Lower lobe of right lung (tissue), 2 donors: ENCODE measurements around the gene ITGB3. TPM values are rescaled to one million over a fixed set of nuclear protein-coding genes. Genes with fewer than 3 reads are reported as not detected.

Source experiments
- ATAC-seq, 2 donors: fragments of 200-7000 bp; cut with Tn5 transposase; one replicate each; pipeline ENCODE4 v1.9.1; 2020 to 2022; ENCODE audit warnings: mild to moderate bottlenecking in 2 of 2, moderate library complexity in 2 of 2
- DNase-seq: peaks from one replicate; pipeline ENCODE4 v3.0.0-alpha.2; 2020
- H3K27ac ChIP-seq: fragments of 200-600 bp; one replicate; pipeline ENCODE4 v1.8.0; 2022
- H3K27me3 ChIP-seq: fragments of 200-600 bp; one replicate; pipeline ENCODE4 v1.8.0; 2022; ENCODE audit warnings: low read depth
- H3K36me3 ChIP-seq: fragments of 200-600 bp; one replicate; pipeline ENCODE4 v1.8.0; 2022; ENCODE audit warnings: mild to moderate bottlenecking
- H3K4me1 ChIP-seq: fragments of 200-600 bp; one replicate; pipeline ENCODE4 v1.8.0; 2022
- H3K4me3 ChIP-seq: fragments of 200-600 bp; one replicate; pipeline ENCODE4 v1.8.0; 2022; ENCODE audit warnings: mild to moderate bottlenecking
- H3K9me3 ChIP-seq: fragments of 200-600 bp; one replicate; pipeline ENCODE4 v1.8.0; 2022
- intact Hi-C: fragments of 100-400 bp; cut with DNase I; formaldehyde crosslinking; loops from one replicate; pipeline ENCODE4 v1.11.0; 2022
- total RNA-seq: library from RNA; stranded (reverse); fragmentation: NEBNext Ultra II Directional; extraction: Animal tissue kit (Norgen Biotek cat#: 25700); gene quantifications from one replicate; pipeline ENCODE4 v1.2.1, GENCODE V29; 2021
- TF ChIP-seq, protein P1 (sequence below): fragments of 200-600 bp; IDR thresholded peaks from one replicate; pipeline ENCODE4 v1.8.0; 2022; ENCODE audit warnings: antibody characterized with exemption, mild to moderate bottlenecking
- donor health status: DM: no; HTN: yes; CAD: no; lungs with severe emphysema.

Gene ITGB3
- total RNA-seq, 1 donor from 2014 or later = 10.5 TPM

DNA sequence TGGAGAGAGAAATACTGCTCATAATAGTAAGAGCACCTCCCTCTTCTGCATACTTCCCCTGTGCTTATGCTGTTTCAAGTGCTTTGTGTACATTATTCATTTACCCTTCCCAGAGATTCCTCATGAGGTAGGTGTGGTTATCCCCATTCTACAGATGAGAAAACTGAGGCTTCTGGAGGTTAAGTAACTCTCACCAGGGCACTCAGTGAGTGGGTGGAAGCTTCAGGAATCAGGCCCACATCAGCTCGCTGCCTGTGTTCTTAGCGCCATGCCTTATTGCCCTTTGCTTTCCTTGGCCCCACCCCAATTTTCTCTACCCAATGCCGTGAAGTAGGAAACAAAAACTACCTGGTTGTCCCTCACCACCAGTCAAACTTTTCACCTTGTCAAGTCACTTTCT, 18.1 kb upstream of the ITGB3 start:
- ATAC-seq = no peak
- Histone ChIP-seq H3K36me3 (no peaks in the 10 kb centered on the region), H3K4me1 (peaks cover 12% of the 10 kb centered on the region), H3K27ac (no peak overlapping the region), H3K27me3 (no peaks in the 10 kb centered on the region), H3K4me3 (no peak overlapping the region), H3K9me3 (no peaks in the 10 kb centered on the region)
- TF ChIP-seq, protein P1, sequence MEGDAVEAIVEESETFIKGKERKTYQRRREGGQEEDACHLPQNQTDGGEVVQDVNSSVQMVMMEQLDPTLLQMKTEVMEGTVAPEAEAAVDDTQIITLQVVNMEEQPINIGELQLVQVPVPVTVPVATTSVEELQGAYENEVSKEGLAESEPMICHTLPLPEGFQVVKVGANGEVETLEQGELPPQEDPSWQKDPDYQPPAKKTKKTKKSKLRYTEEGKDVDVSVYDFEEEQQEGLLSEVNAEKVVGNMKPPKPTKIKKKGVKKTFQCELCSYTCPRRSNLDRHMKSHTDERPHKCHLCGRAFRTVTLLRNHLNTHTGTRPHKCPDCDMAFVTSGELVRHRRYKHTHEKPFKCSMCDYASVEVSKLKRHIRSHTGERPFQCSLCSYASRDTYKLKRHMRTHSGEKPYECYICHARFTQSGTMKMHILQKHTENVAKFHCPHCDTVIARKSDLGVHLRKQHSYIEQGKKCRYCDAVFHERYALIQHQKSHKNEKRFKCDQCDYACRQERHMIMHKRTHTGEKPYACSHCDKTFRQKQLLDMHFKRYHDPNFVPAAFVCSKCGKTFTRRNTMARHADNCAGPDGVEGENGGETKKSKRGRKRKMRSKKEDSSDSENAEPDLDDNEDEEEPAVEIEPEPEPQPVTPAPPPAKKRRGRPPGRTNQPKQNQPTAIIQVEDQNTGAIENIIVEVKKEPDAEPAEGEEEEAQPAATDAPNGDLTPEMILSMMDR = no peak
- DNase-seq = no peak
- intact Hi-C loops = no loop called here

DNA sequence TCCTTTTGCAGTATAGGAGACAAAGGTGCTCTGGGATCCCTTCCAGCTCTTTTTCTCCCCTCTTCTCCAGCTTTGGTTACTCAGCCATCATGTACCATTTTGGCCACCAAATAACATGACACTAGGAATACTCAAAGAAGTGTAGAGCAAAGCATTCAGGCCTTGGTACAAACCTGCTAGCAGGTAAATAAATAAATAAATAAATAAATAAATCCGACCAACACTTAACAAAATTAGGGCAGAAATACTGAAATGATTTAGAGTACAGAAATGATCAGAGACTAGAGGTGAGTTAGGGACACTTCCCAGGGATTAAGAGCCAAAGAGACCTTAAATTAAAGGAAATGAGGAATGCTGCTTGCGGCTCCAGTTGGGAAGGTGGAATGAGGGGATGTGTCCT, 17.7 kb upstream of the ITGB3 start:
- ATAC-seq (no peak), DNase-seq (no peak)
- Histone ChIP-seq H3K36me3 (no peaks in the 10 kb centered on the region), H3K27me3 (no peaks in the 10 kb centered on the region), H3K9me3 (no peaks in the 10 kb centered on the region), H3K4me3 (no peak overlapping the region), H3K4me1 (peaks cover 17% of the 10 kb centered on the region), H3K27ac (no peak overlapping the region)
- TF ChIP-seq, protein P1 = no peak
- intact Hi-C loops = no loop called here

DNA sequence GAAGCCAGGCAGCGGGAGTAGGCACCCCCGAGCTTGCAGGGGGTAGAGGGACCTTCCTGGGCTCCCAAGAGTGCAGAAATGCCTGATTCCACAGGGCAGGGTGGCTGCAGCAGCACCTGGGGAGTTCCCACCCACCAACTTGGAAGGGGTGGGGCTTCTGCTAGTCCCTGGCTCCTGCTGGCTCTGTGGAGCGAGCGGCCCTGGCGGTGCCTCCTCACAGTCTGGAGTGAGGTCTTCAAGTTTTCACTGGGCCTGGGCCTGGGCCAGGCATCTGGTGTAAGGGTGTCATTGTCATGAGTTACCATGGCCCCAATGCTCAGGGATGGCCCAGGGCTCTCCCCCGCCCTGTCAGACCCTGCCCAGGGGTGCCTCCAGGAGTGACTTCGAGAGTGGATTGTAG, 15.8 kb upstream of the ITGB3 start:
- TF ChIP-seq, protein P1 = no peak
- Histone ChIP-seq H3K9me3 (no peaks in the 10 kb centered on the region), H3K27ac (no peak overlapping the region), H3K4me1 (peaks cover 18% of the 10 kb centered on the region), H3K36me3 (no peaks in the 10 kb centered on the region), H3K27me3 (no peaks in the 10 kb centered on the region), H3K4me3 (no peak overlapping the region)
- ATAC-seq (peak in 1 of 2 donors; percentile 19), DNase-seq (no peak)
- intact Hi-C loops = no loop called here

DNA sequence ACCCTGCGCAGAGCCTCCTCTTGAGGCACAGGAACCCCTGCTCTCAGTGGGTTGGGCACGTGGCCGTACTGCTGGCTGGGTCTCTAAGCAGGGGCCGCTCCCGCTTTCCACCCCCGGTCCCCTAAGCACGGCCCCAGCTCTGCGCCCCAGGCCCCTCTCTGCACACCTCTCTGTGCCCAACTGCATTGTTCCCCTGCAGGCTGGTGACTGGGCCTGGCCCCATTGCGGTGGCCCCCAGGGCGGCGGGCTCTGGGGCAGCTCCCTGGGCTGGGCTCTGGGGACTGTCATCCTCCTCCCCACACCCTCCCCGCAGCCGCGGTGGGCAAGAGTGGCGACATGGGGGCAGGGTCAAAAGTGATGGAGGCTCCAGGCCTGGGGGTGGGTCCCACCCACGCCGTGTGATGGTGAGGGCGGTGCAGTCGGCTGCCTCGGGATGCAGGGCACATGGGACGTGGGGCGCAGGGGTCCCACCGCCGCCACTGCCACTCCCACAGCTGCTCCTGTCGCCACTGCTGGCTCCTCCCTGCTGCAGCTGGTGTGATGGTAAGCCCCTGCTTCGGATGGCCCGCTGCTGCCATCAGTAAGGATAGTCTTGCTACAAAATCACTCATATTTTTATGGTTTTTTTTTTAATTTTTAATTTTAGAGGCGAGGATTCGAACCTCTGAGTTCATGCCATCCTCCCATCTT, 15.2 kb upstream of the ITGB3 start:
- peak in 1 of 2 donors; percentile 20 for ATAC-seq
- DNase-seq = no peak

DNA sequence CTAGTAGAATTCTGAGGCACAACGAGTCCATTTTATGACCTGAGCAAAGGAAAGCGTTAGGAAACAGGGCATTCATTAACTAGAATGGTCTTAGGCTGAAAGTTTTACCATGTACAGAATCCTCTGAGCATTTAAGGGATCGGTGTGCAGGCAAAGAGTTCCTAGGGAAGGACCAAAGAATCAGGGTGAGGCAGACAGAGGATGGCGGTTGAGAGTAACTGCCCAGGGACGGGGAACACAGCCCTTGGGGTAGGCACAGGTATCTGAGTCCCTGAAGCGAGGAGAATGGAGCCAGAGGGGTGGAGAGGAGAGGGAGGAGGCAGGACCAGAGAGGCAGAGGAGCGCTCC, 14.0 kb upstream of the ITGB3 start:
- H3K36me3 ChIP-seq = no peaks in the 10 kb centered on the region
- no peak overlapping the region for H3K4me3 ChIP-seq
- DNase-seq (no peak), ATAC-seq (no peak)
- H3K4me1 ChIP-seq = peaks cover 18% of the 10 kb centered on the region
- TF ChIP-seq, protein P1 = no peak
- H3K9me3 ChIP-seq = no peaks in the 10 kb centered on the region
- H3K27me3 ChIP-seq = no peaks in the 10 kb centered on the region
- peak overlapping the region; percentile 59 for H3K27ac ChIP-seq
- intact Hi-C loops = no loop called here

More for the DNA sequence above, 15.2 kb upstream of the ITGB3 start:
- H3K27ac ChIP-seq = no peak overlapping the region
- H3K4me3 ChIP-seq = no peak overlapping the region
- TF ChIP-seq, protein P1 = no peak
- no peaks in the 10 kb centered on the region for H3K36me3 ChIP-seq
- no peaks in the 10 kb centered on the region for H3K27me3 ChIP-seq
- intact Hi-C loops = no loop called here
- H3K4me1 ChIP-seq = peaks cover 18% of the 10 kb centered on the region
- H3K9me3 ChIP-seq = no peaks in the 10 kb centered on the region
